Common myeloid progenitor, CD34-positive (primary cell): ENCODE results near the gene MEX3D.

Experiments used
- CTCF ChIA-PET: fragments of 350-600 bp; sonication (Branson Sonifier 250); formaldehyde crosslinking; loops from one replicate; lab custom pipeline; 2021; ENCODE audit warnings: antibody characterized with exemption; lab: Charles Lee
- POLR2A ChIA-PET: fragments of 350-600 bp; sonication (Branson Sonifier 250); formaldehyde crosslinking; loops from one replicate; lab custom pipeline; 2021; ENCODE audit warnings: antibody characterized with exemption; lab: Charles Lee
- DNase-seq, 3 donors: peaks; one replicate each; pipeline versions ENCODE4 v3.0.0 to v3.0.0-alpha.2; 2013
- H3K27ac ChIP-seq, 2 experiments: 1 replicate in 1 of 2; 2 replicates in 1 of 2; pipeline ENCODE4 v1.7.0; 2013; ENCODE audit warnings: inconsistent platforms in 2 of 2, low read length in 2 of 2, mild to moderate bottlenecking in 2 of 2, low read depth in 1 of 2, moderate library complexity in 1 of 2; ENCODE audit not compliant: severe bottlenecking in 2 of 2, insufficient read depth in 1 of 2, poor library complexity in 1 of 2
- H3K27me3 ChIP-seq, 5 experiments: replicated peaks in 2 of 5; 1 replicate in 3 of 5; 2 replicates in 2 of 5; pipeline versions ENCODE4 v1.6.1 to v1.7.0; 2013; ENCODE audit warnings: low read length in 4 of 5, mild to moderate bottlenecking in 2 of 5, moderate library complexity in 2 of 5, inconsistent platforms in 1 of 5; ENCODE audit not compliant: insufficient read depth in 5 of 5, control insufficient read depth in 4 of 5
- H3K36me3 ChIP-seq, 4 experiments: 1 replicate in 2 of 4; 2 replicates in 2 of 4; pipeline versions ENCODE4 v1.6.1 to v1.7.0; 2013; ENCODE audit warnings: low read length in 3 of 4, control low read depth in 1 of 4, mild to moderate bottlenecking in 1 of 4; ENCODE audit not compliant: control insufficient read depth in 4 of 4, insufficient read depth in 4 of 4
- H3K4me1 ChIP-seq, 4 experiments: 1 replicate in 3 of 4; 2 replicates in 1 of 4; pipeline versions ENCODE4 v1.6.1 to v1.7.1; 2013; ENCODE audit warnings: low read length in 3 of 4, mild to moderate bottlenecking in 3 of 4, control low read depth in 1 of 4, inconsistent platforms in 1 of 4, moderate library complexity in 1 of 4; ENCODE audit not compliant: control insufficient read depth in 4 of 4, insufficient read depth in 4 of 4; ENCODE audit errors: control extremely low read depth in 1 of 4
- H3K4me3 ChIP-seq, 7 experiments: 1 replicate in 4 of 7; 2 replicates in 3 of 7; pipeline versions ENCODE4 v1.5.1 to v1.7.0; 2013; ENCODE audit warnings: mild to moderate bottlenecking in 7 of 7, low read length in 6 of 7, moderate library complexity in 6 of 7, inconsistent platforms in 2 of 7, low read depth in 2 of 7, control low read depth in 1 of 7; ENCODE audit not compliant: insufficient read depth in 4 of 7, control insufficient read depth in 1 of 7; ENCODE audit errors: extremely low read depth in 1 of 7
- H3K9me3 ChIP-seq, 5 experiments: 1 replicate in 4 of 5; 2 replicates in 1 of 5; pipeline versions ENCODE4 v1.6.1 to v1.7.1; 2013; ENCODE audit warnings: low read length in 4 of 5, mild to moderate bottlenecking in 2 of 5, inconsistent platforms in 1 of 5, low read depth in 1 of 5, moderate library complexity in 1 of 5; ENCODE audit not compliant: control insufficient read depth in 4 of 5, insufficient read depth in 2 of 5; ENCODE audit errors: control extremely low read depth in 1 of 5
- WGBS: methylation state at CpG from one replicate; pipeline ENCODE4 v1.1.5; 2013; ENCODE audit not compliant: insufficient coverage; 5-methylcytosine and 5-hydroxymethylcytosine counted together

The MEX3D gene

GRCh38 chr19:1606138-1606651, 38.1 kb upstream of the MEX3D start:
- H3K27ac ChIP-seq, result peak overlapping the region; percentile 46 to 75
- no peaks in the 10 kb centered on the region for H3K27me3 ChIP-seq
- DNase-seq, result no peak
- ChIA-PET CTCF (interaction anchor here (0.6 to 2.6 kb wide), 13 partner anchors 10 to 220 kb away, joined by 3 to 14 read pairs (median 4); partner anchors contain the start of gene MBD3), POLR2A (interaction anchor here (0.6 to 1.0 kb wide), 2 partner anchors 13 to 150 kb away, joined by 3 read pairs; partner anchors contain the start of gene MBD3)
- H3K9me3 ChIP-seq, result no peaks in the 10 kb centered on the region
- H3K36me3 ChIP-seq, result peaks cover 0 to 26% (median 15%) of the 10 kb centered on the region in 4 experiments
- WGBS, result 23% methylated on average over 15 of the region's 16 CpGs
- peak overlapping the region; percentile 33 to 99 (median 94) for H3K4me3 ChIP-seq
- peaks cover 0 to 56% (median 40%) of the 10 kb centered on the region in 4 experiments for H3K4me1 ChIP-seq

- 0% methylated on average over 53 of the region's 79 CpGs for WGBS
- Histone ChIP-seq H3K4me3 (peak within 1 kb of the TSS; percentile 81 to 99 (median 94)), H3K27ac (peak within 1 kb of the TSS; percentile 58 to 81), H3K27me3 (no peaks in the 10 kb centered on the region), H3K36me3 (peaks cover 0 to 20% (median 10%) of the 10 kb centered on the region in 4 experiments), H3K9me3 (no peaks in the 10 kb centered on the region), H3K4me1 (peaks cover 0 to 56% (median 40%) of the 10 kb centered on the region in 4 experiments)
- POLR2A ChIA-PET, result interaction anchor here (0.6 to 1.0 kb wide), 3 partner anchors 13 to 151 kb away, joined by 3 read pairs; partner anchors contain the start of gene MBD3
- DNase-seq, result peak; percentile 97 to 98 (median 98)
- CTCF ChIA-PET, result interaction anchor here (0.6 to 2.6 kb wide), 12 partner anchors 9 to 220 kb away, joined by 3 to 14 read pairs (median 4); partner anchors contain the start of gene MBD3
Measured at GRCh38 chr19:1605236-1606137, 37.4 kb upstream of the MEX3D start, which contains the start of gene UQCR11. TSS of gene UQCR11 (minus strand) at chr19:1605462. CDS start at chr19:1605409, 53 bp downstream.

GRCh38 chr19:1602091-1602707, 34.1 kb upstream of the MEX3D start:
- DNase-seq, result no peak
- CTCF ChIA-PET, result interaction anchor here (2.0 to 2.3 kb wide), 2 partner anchors 9 to 12 kb away, joined by 7 read pairs; partner anchors contain the start of gene MBD3

GRCh38 chr19:1601613-1602064, 33.5 kb upstream of the MEX3D start:
- WGBS, result 98% methylated on average over 14 of the region's 14 CpGs
- peaks cover 2 to 40% (median 31%) of the 10 kb centered on the region in 4 experiments for H3K36me3 ChIP-seq
- CTCF ChIA-PET, result interaction anchor here (2.3 kb wide), 1 partner anchor 11 kb away, joined by 7 read pairs; no protein-coding TSS in a partner anchor

More at GRCh38 chr19:1602091-1602707, 34.1 kb upstream of the MEX3D start:
- Histone ChIP-seq H3K27me3 (no peaks in the 10 kb centered on the region), H3K9me3 (no peaks in the 10 kb centered on the region), H3K36me3 (peaks cover under 1 to 35% (median 27%) of the 10 kb centered on the region in 4 experiments), H3K4me1 (peaks cover 0 to 34% (median 21%) of the 10 kb centered on the region in 4 experiments), H3K4me3 (no peak overlapping the region), H3K27ac (no peak overlapping the region)
- POLR2A ChIA-PET, result no interaction called here
- WGBS, result 99% methylated on average over 12 of the region's 21 CpGs

GRCh38 chr19:1599460-1599846, 31.3 kb upstream of the MEX3D start:
- 94% methylated on average over 13 of the region's 15 CpGs for WGBS

More at GRCh38 chr19:1601613-1602064, 33.5 kb upstream of the MEX3D start:
- Histone ChIP-seq H3K9me3 (no peaks in the 10 kb centered on the region), H3K27me3 (no peaks in the 10 kb centered on the region), H3K27ac (no peak overlapping the region), H3K4me1 (peaks cover 0 to 31% (median 21%) of the 10 kb centered on the region in 4 experiments), H3K4me3 (no peak overlapping the region)
- DNase-seq, result peak in 2 of 3 donors; percentile 6 to 33
- POLR2A ChIA-PET, result no interaction called here

GRCh38 chr19:1598777-1599459, 30.8 kb upstream of the MEX3D start:
- Histone ChIP-seq H3K4me3 (no peak overlapping the region), H3K36me3 (peaks cover 2 to 50% (median 33%) of the 10 kb centered on the region in 4 experiments), H3K27me3 (no peaks in the 10 kb centered on the region), H3K27ac (no peak overlapping the region), H3K9me3 (no peaks in the 10 kb centered on the region), H3K4me1 (peaks cover 0 to 11% (median 5%) of the 10 kb centered on the region in 4 experiments)
- DNase-seq, result no peak
- CTCF ChIA-PET, result interaction anchor here (0.6 kb wide), 1 partner anchor 240 kb away, joined by 3 read pairs; no protein-coding TSS in a partner anchor
- 98% methylated on average over 15 of the region's 20 CpGs for WGBS
- POLR2A ChIA-PET, result no interaction called here

More at GRCh38 chr19:1599460-1599846, 31.3 kb upstream of the MEX3D start:
- CTCF ChIA-PET, result interaction anchor here (0.7 kb wide), 1 partner anchor 10 kb away, joined by 3 read pairs; no protein-coding TSS in a partner anchor
- Histone ChIP-seq H3K4me1 (peaks cover 0 to 15% (median 10%) of the 10 kb centered on the region in 4 experiments), H3K27ac (no peak overlapping the region), H3K9me3 (no peaks in the 10 kb centered on the region), H3K4me3 (no peak overlapping the region), H3K27me3 (no peaks in the 10 kb centered on the region), H3K36me3 (peaks cover 2 to 47% (median 32%) of the 10 kb centered on the region in 4 experiments)
- POLR2A ChIA-PET, result no interaction called here
- DNase-seq, result no peak
